Eye (tissue), 1 donor: ENCODE results near the gene LRRFIP2.
"Not testable (repeated sequence)": the region's sequence is repeated elsewhere in the genome, so short reads cannot be mapped to it uniquely, and the experiment has no call there.

ENCODE experiments used
- DNase-seq: peaks from one replicate; pipeline ENCODE4 v3.0.0-alpha.2; 2015

The LRRFIP2 gene

GRCh38 chr3:37183375-37183831 is 9.0 kb upstream of the LRRFIP2 start:
- DNase-seq = no peak

DNA sequence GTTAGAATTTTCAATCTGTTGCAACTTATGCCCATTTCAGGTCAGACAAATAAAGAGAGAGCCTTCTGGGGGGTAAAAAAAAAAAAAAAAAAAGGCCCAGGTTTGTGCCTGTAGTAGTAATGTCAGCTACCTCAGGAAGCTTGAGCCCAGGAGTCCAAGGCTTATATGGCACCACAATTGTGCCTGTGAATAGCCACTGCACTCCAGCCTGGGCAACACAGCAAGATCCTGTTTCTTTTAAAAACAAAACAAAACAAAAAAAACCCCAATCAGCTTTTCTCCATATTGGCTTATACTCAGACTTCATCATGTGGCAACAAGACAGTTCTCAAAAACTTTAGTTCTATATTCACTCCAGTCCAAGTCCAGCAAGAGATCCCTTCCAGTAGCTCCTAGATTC is 8.4 kb upstream of the LRRFIP2 start:
- no peak for DNase-seq

DNA sequence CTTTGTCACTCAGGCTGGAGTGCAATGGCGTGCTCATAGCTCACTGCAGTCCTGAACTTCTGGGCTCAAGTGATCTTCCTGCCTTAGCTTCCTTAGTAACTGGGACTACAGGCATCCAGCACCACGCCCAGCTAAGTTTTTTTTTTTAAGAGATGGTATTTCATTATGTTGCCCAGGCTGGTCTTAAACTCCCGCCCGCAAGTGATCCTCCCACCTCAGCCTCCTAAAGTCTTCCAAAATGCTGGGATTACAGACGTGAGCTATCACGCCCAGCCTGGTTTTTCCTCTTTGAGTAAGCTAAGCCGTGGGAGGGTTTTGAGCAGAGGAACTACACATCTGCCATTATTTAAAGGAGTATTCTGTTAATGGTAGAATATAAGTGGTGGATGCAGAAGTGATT is 7.4 kb upstream of the LRRFIP2 start:
- no peak for DNase-seq

GRCh38 chr3:37179144-37179967 is 5.0 kb upstream of the LRRFIP2 start:
- no peak for DNase-seq

DNA sequence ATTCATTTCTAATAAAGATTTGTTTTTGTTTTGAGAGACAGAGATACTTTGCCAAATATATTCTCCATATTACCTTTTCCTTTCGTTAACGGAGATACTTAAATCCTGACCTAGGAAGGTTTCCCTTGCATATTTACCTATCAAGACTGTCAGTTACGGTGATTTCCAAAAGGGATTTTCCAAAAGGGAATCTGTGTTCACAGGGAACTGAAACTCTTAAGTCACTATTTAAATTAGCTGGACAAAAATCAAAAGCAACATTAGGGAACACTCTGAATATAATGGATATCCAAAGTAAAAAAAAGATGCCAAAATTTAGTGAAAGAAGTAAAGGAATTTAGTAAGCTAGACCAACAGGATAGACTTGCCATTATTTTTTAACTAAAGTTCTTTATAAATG is 576 bp downstream of the LRRFIP2 start:
- no peak for DNase-seq

DNA sequence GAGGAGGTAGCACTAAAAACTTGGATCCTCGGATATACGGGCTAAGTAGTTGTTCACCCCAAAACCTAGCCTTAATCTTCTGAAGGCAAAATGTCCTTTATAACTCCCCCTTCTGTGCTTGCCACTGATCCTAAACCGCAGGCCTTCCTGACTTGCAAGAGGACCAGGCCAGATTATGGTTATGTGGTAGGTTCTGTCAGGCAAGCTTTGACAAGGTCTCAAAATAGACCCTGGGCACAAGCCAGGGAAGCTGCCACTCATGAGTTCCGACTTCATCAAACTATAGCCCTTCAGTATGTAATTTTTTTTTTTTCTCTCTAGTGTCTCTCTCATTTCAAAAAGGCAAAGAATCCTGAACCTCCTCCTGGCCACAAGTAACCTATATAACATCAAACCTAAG is 3.2 kb downstream of the LRRFIP2 start:
- no peak for DNase-seq

- DNase-seq = no peak
Observed at GRCh38 chr3:37170513-37170912, 3.9 kb downstream of the LRRFIP2 start.

DNA sequence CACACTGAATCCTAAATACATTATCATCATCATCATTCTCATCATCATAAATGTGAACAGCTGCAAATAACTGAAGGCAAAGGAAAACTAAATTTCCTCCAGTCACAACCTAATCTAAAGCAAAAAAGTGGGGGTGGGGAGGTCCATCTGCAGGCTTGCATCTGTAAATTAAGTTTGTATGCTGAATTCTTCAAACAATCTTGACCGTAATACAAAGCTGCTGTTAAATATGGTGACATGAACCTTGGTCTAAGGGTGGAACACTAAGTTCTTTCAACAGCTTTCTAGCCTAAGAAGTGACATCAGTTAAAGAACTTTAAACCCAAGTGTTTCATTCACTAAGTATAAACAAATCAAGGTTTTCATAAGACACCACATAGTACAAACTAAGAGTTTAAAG is 4.3 kb downstream of the LRRFIP2 start:
- DNase-seq = no peak

DNA sequence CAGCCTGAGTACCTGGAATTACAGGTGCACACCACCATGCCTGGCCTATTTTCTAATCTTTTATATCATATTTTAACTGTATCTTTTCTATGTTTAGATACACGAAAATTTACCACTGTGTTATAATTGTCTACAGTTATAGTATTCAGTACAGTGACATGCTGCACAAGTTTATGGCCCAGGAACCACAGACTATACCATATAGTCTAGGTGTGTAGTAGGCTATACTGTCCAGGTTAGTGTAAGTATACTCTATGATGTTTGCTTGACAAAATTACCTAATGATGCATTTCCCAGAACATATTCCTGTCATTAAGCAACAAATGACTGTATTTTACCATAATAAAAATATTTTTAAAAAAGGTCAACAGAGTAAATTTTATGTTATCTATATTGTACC is 5.5 kb downstream of the LRRFIP2 start:
- DNase-seq = no peak

- DNase-seq = peak; percentile 12
Observed at GRCh38 chr3:37163262-37164015, 10.9 kb downstream of the LRRFIP2 start.

GRCh38 chr3:37162501-37163245 is 11.7 kb downstream of the LRRFIP2 start:
- no peak for DNase-seq

- DNase-seq = no peak
Observed at GRCh38 chr3:37161351-37161750, 13.0 kb downstream of the LRRFIP2 start.

GRCh38 chr3:37155782-37156181 is 18.6 kb downstream of the LRRFIP2 start:
- no peak for DNase-seq

GRCh38 chr3:37154668-37155314 is 19.6 kb downstream of the LRRFIP2 start:
- no peak for DNase-seq

DNA sequence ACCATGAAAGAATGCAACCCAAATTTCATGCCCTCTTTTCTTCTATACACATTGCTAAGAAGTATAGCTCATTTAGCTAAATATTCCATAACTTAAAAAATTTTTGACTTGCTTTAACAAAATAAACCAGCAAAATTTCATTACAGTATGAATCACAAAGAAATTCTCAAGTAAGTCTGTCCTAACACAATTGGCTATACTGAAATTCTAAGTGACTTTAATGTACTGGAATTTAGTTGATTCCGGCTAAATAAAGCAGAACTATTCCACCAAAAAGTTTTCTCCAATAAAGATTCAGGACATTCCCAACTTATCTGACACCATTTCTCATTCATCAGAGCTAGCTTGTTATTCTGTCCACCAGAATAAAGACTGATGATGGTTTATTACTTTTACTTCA is 23.8 kb downstream of the LRRFIP2 start:
- no peak for DNase-seq

DNA sequence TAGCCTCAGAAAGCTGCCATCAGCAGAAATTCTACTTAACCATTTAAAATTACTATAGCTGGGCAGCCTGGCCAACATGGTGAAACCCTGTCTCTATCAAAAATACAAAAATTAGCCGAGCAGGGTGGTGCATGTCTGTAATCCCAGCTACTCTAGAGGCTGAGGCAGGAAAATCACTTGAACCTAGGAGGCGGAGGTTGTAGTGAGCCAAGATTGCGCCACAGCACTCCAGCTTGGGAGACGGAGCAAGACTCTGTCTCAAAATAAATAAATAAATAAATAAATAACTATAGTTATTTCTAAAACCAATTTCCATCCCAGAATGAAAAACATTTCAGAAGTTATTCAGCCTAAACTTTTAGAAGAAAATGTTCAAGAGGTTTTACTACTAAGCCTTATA is 25.1 kb downstream of the LRRFIP2 start:
- DNase-seq = no peak

- no peak for DNase-seq
Observed at GRCh38 chr3:37148208-37148607, 26.2 kb downstream of the LRRFIP2 start.

DNA sequence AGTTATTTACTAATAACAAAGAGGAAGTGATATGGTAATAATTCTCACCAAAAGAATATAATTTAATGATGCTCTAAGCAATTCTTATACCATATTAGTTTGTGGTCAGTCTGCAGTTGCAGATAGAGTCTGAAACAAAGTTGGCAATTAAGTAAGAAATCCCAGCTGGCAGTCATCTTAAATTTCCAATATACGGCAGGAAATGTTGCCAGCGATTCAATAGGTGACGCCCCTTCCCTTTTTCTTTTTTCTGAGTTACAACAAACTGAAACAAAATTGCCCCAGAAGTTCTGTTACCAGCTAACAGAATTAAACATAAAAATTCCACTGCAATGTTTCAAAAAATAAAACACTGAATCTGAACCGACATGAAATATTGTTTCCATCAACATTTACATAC is 26.7 kb downstream of the LRRFIP2 start:
- DNase-seq = no peak

GRCh38 chr3:37146927-37147326 is 27.5 kb downstream of the LRRFIP2 start:
- DNase-seq = not testable (repeated sequence)

GRCh38 chr3:37145611-37146010 is 28.8 kb downstream of the LRRFIP2 start:
- DNase-seq = no peak

GRCh38 chr3:37144806-37145205 is 29.6 kb downstream of the LRRFIP2 start:
- DNase-seq = no peak

- no peak for DNase-seq
Observed at GRCh38 chr3:37143821-37144220, 30.6 kb downstream of the LRRFIP2 start.

- DNase-seq = no peak
Observed at GRCh38 chr3:37141676-37142075, 32.7 kb downstream of the LRRFIP2 start.
